Endothelial cell of umbilical vein (primary cell): ENCODE results near the gene DTNA.

Source experiments
- EZH2 ChIP-seq: IDR thresholded peaks from 2 replicates; pipeline ENCODE4 v1.6.1; 2012; ENCODE audit warnings: borderline replicate concordance, low read depth, mild to moderate bottlenecking, moderate library complexity, low read length, inconsistent platforms; ENCODE audit not compliant: severe bottlenecking
- TF ChIP-seq, protein P1 (sequence below): IDR thresholded peaks from 2 replicates; pipeline ENCODE4 v1.6.1; 2011; ENCODE audit not compliant: insufficient read depth, insufficient read length

DNA sequence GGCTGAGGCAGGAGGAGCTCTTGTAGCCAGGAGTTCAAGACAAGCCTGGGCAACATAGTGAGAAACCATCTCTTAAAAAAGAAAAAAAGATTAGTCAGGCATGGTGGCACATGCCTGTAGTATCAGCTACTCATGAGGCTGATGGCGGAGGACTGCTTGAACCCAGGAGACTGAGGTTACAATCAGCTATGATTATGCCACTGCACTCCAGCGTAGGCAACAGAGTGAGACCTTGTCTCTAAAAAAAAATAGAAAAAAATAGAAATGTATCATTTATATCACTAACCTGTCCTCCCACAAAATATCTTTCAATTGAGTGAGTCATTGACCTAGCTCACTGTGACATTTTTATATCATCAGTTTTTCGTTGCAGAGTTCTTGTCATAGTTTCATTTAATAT is 152.5 kb downstream of the DTNA start:
- no peak for TF ChIP-seq EZH2
- TF ChIP-seq, protein P1, sequence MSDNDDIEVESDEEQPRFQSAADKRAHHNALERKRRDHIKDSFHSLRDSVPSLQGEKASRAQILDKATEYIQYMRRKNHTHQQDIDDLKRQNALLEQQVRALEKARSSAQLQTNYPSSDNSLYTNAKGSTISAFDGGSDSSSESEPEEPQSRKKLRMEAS, result no peak
